Naive B cell (primary cell): Measurements from ENCODE around the gene DCUN1D2. TPM values are rescaled to one million over a fixed set of nuclear protein-coding genes. Genes with fewer than 3 reads are reported as not detected.
"Not testable (repeated sequence)": the region's sequence is repeated elsewhere in the genome, so short reads cannot be mapped to it uniquely, and the experiment has no call there.

Source experiments
- ATAC-seq, 2 donors: fragments of 150-1000 bp; cut with Tn5 transposase; 2 replicates each; pipeline ENCODE4 v1.10.0; 2021; ENCODE audit warnings: low read depth in 2 of 2, mild to moderate bottlenecking in 2 of 2, moderate library complexity in 2 of 2
- DNase-seq: peaks from one replicate; pipeline ENCODE4 v3.0.0; 2022
- H3K27ac Mint-ChIP-seq, 6 donors: one replicate each; pipeline ENCODE4 v1.8.0; 2020 to 2022; ENCODE audit warnings: mild to moderate bottlenecking in 6 of 6, mixed read lengths in 6 of 6, moderate library complexity in 5 of 6, inconsistent platforms in 2 of 6
- H3K27me3 Mint-ChIP-seq, 3 donors: one replicate each; pipeline ENCODE4 v1.8.0; 2021 to 2022; ENCODE audit warnings: mixed read lengths in 3 of 3, mild to moderate bottlenecking in 1 of 3
- H3K36me3 Mint-ChIP-seq, 2 donors: one replicate each; pipeline ENCODE4 v1.8.0; 2020 to 2022; ENCODE audit warnings: mixed read lengths in 2 of 2, inconsistent platforms in 1 of 2, mild to moderate bottlenecking in 1 of 2
- H3K4me1 Mint-ChIP-seq, 3 donors: one replicate each; pipeline ENCODE4 v1.8.0; 2020 to 2022; ENCODE audit warnings: mixed read lengths in 3 of 3, inconsistent platforms in 1 of 3, mild to moderate bottlenecking in 1 of 3, moderate library complexity in 1 of 3
- H3K4me3 Mint-ChIP-seq, 8 donors: one replicate each; pipeline ENCODE4 v1.8.0; 2020 to 2022; ENCODE audit warnings: mild to moderate bottlenecking in 8 of 8, mixed read lengths in 8 of 8, moderate library complexity in 8 of 8, inconsistent platforms in 2 of 8
- H3K9me3 Mint-ChIP-seq, 7 donors: one replicate each; pipeline ENCODE4 v1.8.0; 2020 to 2022; ENCODE audit warnings: mixed read lengths in 7 of 7, mild to moderate bottlenecking in 5 of 7, inconsistent platforms in 2 of 7, moderate library complexity in 1 of 7
- polyA plus RNA-seq, 6 donors: library from polyadenylated mRNA; unstranded; fragments of 300-500 nt; fragmentation: Illumina TruSeq; gene quantifications; one replicate each; pipeline ENCODE4 v1.2.3, GENCODE V29; 2021; ENCODE audit warnings: low read depth in 6 of 6

DCUN1D2 gene
- polyA plus RNA-seq, 6 donors from 2014 or later = 4.9 to 22.3 (median 7.1) TPM

- H3K4me3 Mint-ChIP-seq = no peak overlapping the region
- peaks cover 0 to 8% (median 0%) of the 10 kb centered on the region in 7 donors for H3K9me3 Mint-ChIP-seq
- no peak for ATAC-seq
- peaks cover 38 to 44% of the 10 kb centered on the region in 2 donors for H3K36me3 Mint-ChIP-seq
- H3K27ac Mint-ChIP-seq = peak overlapping the region in 1 of 6 donors; percentile 3
- no peaks in the 10 kb centered on the region for H3K27me3 Mint-ChIP-seq
- peaks cover 0 to 5% (median 0%) of the 10 kb centered on the region in 3 donors for H3K4me1 Mint-ChIP-seq
- DNase-seq = no peak
These were observed 13.7 kb downstream of the DCUN1D2 start for GRCh38 chr13:113476811-113477210.

GRCh38 chr13:113475911-113476310, 14.6 kb downstream of the DCUN1D2 start:
- Mint-ChIP-seq H3K9me3 (peaks cover 0 to 8% (median 0%) of the 10 kb centered on the region in 7 donors), H3K4me1 (peaks cover 3 to 5% (median 5%) of the 10 kb centered on the region in 3 donors), H3K27ac (no peak overlapping the region), H3K36me3 (peaks cover 46 to 53% of the 10 kb centered on the region in 2 donors), H3K4me3 (no peak overlapping the region), H3K27me3 (no peaks in the 10 kb centered on the region)
- ATAC-seq = no peak
- DNase-seq = no peak

- H3K4me1 Mint-ChIP-seq = peaks cover 5 to 11% (median 7%) of the 10 kb centered on the region in 3 donors
- DNase-seq (no peak), ATAC-seq (no peak)
- no peaks in the 10 kb centered on the region for H3K27me3 Mint-ChIP-seq
- H3K36me3 Mint-ChIP-seq = peaks cover 42 to 54% of the 10 kb centered on the region in 2 donors
- H3K4me3 Mint-ChIP-seq = no peak overlapping the region
- H3K27ac Mint-ChIP-seq = no peak overlapping the region
- H3K9me3 Mint-ChIP-seq = peaks cover 0 to 8% (median 0%) of the 10 kb centered on the region in 7 donors
These were observed 15.2 kb downstream of the DCUN1D2 start for GRCh38 chr13:113475280-113475679.

GRCh38 chr13:113474179-113474578, 16.3 kb downstream of the DCUN1D2 start:
- no peak overlapping the region for H3K4me3 Mint-ChIP-seq
- peaks cover 5 to 15% (median 11%) of the 10 kb centered on the region in 3 donors for H3K4me1 Mint-ChIP-seq
- H3K27ac Mint-ChIP-seq = peak overlapping the region in 3 of 6 donors; percentile 24 to 69 (median 26)
- ATAC-seq (no peak), DNase-seq (no peak)
- peaks cover 33 to 53% of the 10 kb centered on the region in 2 donors for H3K36me3 Mint-ChIP-seq
- no peaks in the 10 kb centered on the region for H3K27me3 Mint-ChIP-seq
- H3K9me3 Mint-ChIP-seq = peaks cover 0 to 8% (median 0%) of the 10 kb centered on the region in 7 donors

GRCh38 chr13:113472355-113473025, 18.0 kb downstream of the DCUN1D2 start:
- ATAC-seq = no peak
- Mint-ChIP-seq H3K27me3 (no peaks in the 10 kb centered on the region), H3K4me1 (peaks cover 5 to 15% (median 11%) of the 10 kb centered on the region in 3 donors), H3K4me3 (no peak overlapping the region), H3K27ac (peak overlapping the region in 1 of 6 donors; percentile 86), H3K9me3 (no peaks in the 10 kb centered on the region), H3K36me3 (peaks cover 17 to 39% of the 10 kb centered on the region in 2 donors)
- no peak for DNase-seq

- Mint-ChIP-seq H3K4me3 (no peak overlapping the region), H3K36me3 (peaks cover 13 to 39% of the 10 kb centered on the region in 2 donors), H3K9me3 (no peaks in the 10 kb centered on the region), H3K27me3 (no peaks in the 10 kb centered on the region), H3K4me1 (peaks cover 5 to 15% (median 11%) of the 10 kb centered on the region in 3 donors), H3K27ac (no peak overlapping the region)
- DNase-seq (no peak), ATAC-seq (no peak)
These were observed 18.7 kb downstream of the DCUN1D2 start for GRCh38 chr13:113471844-113472243.

- not testable (repeated sequence) for DNase-seq, H3K4me3 Mint-ChIP-seq, ATAC-seq, H3K27me3 Mint-ChIP-seq, H3K9me3 Mint-ChIP-seq
- H3K27ac Mint-ChIP-seq = peak overlapping the region in 1 of 6 donors; percentile 26
- H3K36me3 Mint-ChIP-seq = peaks cover 8 to 32% of the 10 kb centered on the region in 2 donors
- H3K4me1 Mint-ChIP-seq = peaks cover 5 to 15% (median 11%) of the 10 kb centered on the region in 3 donors
These were observed 19.8 kb downstream of the DCUN1D2 start for GRCh38 chr13:113470635-113471163.

GRCh38 chr13:113470073-113470472, 20.4 kb downstream of the DCUN1D2 start:
- peaks cover 5 to 15% (median 11%) of the 10 kb centered on the region in 3 donors for H3K4me1 Mint-ChIP-seq
- H3K4me3 Mint-ChIP-seq = no peak overlapping the region
- no peak overlapping the region for H3K27ac Mint-ChIP-seq
- H3K27me3 Mint-ChIP-seq = no peaks in the 10 kb centered on the region
- H3K9me3 Mint-ChIP-seq = no peaks in the 10 kb centered on the region
- H3K36me3 Mint-ChIP-seq = peaks cover 8 to 31% of the 10 kb centered on the region in 2 donors
- ATAC-seq (no peak), DNase-seq (no peak)

GRCh38 chr13:113469582-113469981, 20.9 kb downstream of the DCUN1D2 start:
- peak overlapping the region in 1 of 6 donors; percentile 3 for H3K27ac Mint-ChIP-seq
- no peaks in the 10 kb centered on the region for H3K9me3 Mint-ChIP-seq
- H3K4me3 Mint-ChIP-seq = no peak overlapping the region
- DNase-seq (no peak), ATAC-seq (no peak)
- H3K27me3 Mint-ChIP-seq = no peaks in the 10 kb centered on the region
- H3K4me1 Mint-ChIP-seq = peaks cover 5 to 15% (median 11%) of the 10 kb centered on the region in 3 donors
- peaks cover 8 to 31% of the 10 kb centered on the region in 2 donors for H3K36me3 Mint-ChIP-seq

- ATAC-seq = no peak
- DNase-seq = no peak
- H3K27ac Mint-ChIP-seq = no peak overlapping the region
- no peaks in the 10 kb centered on the region for H3K9me3 Mint-ChIP-seq
- H3K4me1 Mint-ChIP-seq = peaks cover 6 to 17% (median 11%) of the 10 kb centered on the region in 3 donors
- peaks cover 8 to 22% of the 10 kb centered on the region in 2 donors for H3K36me3 Mint-ChIP-seq
- H3K27me3 Mint-ChIP-seq = no peaks in the 10 kb centered on the region
- H3K4me3 Mint-ChIP-seq = no peak overlapping the region
These were observed 21.9 kb downstream of the DCUN1D2 start for GRCh38 chr13:113468472-113469201.

GRCh38 chr13:113468029-113468428, 22.5 kb downstream of the DCUN1D2 start:
- Mint-ChIP-seq H3K27ac (peak overlapping the region in 1 of 6 donors; percentile 57), H3K4me3 (no peak overlapping the region), H3K27me3 (no peaks in the 10 kb centered on the region), H3K36me3 (peaks cover 8 to 16% of the 10 kb centered on the region in 2 donors), H3K4me1 (peaks cover 7 to 22% (median 11%) of the 10 kb centered on the region in 3 donors), H3K9me3 (no peaks in the 10 kb centered on the region)
- ATAC-seq = no peak
- DNase-seq = no peak

GRCh38 chr13:113466383-113466782, 24.1 kb downstream of the DCUN1D2 start:
- no peak for ATAC-seq
- Mint-ChIP-seq H3K4me3 (no peak overlapping the region), H3K9me3 (no peaks in the 10 kb centered on the region), H3K36me3 (peaks cover 4 to 6% of the 10 kb centered on the region in 2 donors), H3K27me3 (no peaks in the 10 kb centered on the region), H3K4me1 (peaks cover 4 to 21% (median 11%) of the 10 kb centered on the region in 3 donors), H3K27ac (no peak overlapping the region)
- DNase-seq = no peak

GRCh38 chr13:113465300-113465699, 25.2 kb downstream of the DCUN1D2 start:
- peak overlapping the region in 1 of 6 donors; percentile 60 for H3K27ac Mint-ChIP-seq
- DNase-seq (no peak), ATAC-seq (no peak)

More at GRCh38 chr13:113465300-113465699, 25.2 kb downstream of the DCUN1D2 start:
- peaks cover 0 to under 1% of the 10 kb centered on the region in 2 donors for H3K36me3 Mint-ChIP-seq
- H3K9me3 Mint-ChIP-seq = no peaks in the 10 kb centered on the region
- peaks cover 3 to 10% (median 4%) of the 10 kb centered on the region in 3 donors for H3K4me1 Mint-ChIP-seq
- no peaks in the 10 kb centered on the region for H3K27me3 Mint-ChIP-seq
- no peak overlapping the region for H3K4me3 Mint-ChIP-seq
